ACHN (cell line): ENCODE results near the gene COL28A1.
"Not testable (repeated sequence)": the region's sequence is repeated elsewhere in the genome, so short reads cannot be mapped to it uniquely, and the experiment has no call there.

ENCODE experiments used
- DNase-seq: peaks from one replicate; pipeline ENCODE4 v3.0.0-alpha.2; 2015
- in situ Hi-C: cut with HindIII; loops from 2 replicates; pipeline ENCODE4 v1.10.0; 2017; ENCODE audit warnings: low sequenced_read_pairs, low pct_ligation_motif_present, low pct_unique_long_range_greater_than_20kb

COL28A1 gene

DNA sequence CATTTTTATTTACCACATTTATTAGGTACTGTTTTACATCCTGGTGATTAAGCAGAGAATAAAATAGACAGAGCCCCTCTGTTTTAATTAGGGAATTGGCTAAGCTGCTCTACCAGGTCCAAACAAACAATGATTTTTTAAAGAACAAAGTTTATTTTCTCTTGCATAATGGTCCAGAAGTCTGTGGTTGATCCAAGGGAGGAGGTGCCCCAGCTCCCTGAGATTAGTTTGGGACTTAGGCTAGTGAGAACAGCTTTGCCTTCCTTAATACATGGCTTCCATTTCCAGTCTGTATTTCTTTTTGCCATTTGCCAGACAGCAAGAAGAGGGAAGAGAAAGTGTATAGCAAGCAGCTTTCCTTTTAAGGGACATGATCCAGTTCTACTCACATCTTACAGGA lies 28.1 kb upstream of the COL28A1 start:
- DNase-seq: no peak

DNA sequence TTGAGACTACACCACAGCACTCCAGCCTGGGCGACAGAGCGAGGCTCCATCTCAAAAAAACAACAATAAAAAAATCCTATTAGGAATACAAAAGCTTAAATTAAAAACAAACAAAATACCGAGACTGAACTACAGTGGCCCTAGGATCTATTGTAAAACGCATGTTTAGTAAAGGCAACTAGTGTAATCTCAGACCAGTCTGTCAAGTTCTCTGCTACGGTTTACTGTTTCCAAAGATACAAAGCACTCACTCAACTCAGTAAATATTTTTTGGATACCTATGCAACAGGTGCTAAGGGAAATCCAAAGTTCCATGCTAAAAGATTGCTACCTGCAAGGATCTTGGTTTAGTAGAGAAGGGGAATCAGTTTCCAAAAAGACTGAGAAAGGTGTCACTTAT lies 27.6 kb upstream of the COL28A1 start:
- no peak for DNase-seq
- in situ Hi-C loops: no loop called here

More for the DNA sequence above, 28.1 kb upstream of the COL28A1 start:
- in situ Hi-C loops: no loop called here

DNA sequence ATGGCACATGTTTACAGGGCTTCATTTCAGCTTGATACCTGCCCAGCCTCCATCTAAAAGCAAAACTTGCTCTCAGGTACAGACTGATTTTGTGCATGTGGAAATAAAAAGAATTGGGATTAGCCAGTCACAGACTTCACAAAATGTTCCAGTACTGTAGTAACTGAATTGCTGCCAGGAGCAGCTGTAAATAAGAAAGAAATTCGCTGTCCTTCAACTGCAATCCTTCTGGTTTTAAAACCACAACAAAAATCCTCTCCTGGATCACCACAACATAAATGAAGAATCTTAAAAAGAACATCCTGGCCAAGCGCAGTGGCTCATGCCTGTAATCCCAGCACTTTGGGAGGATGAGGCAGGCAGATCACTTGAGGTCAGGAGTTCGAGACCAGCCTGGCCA lies 27.1 kb upstream of the COL28A1 start:
- in situ Hi-C loops: no loop called here
- DNase-seq: no peak

DNA sequence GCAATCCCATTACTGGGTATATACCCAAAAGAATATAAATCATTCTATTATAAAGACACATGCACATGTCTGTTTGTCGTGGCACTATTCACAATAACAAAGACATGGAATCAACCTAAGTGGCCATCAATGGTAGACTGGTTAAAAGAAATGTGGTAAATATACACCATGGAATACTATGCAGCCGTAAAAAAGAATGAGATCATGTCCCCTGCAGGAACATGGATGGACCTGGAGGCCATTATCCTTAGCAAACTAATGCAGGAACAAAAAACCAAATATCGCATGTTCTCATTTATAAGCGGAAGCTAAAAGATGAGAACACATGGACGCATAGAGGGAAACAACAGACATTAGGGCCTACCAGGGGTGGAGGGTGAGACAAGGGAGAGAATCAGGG lies 25.9 kb upstream of the COL28A1 start:
- in situ Hi-C loops, DNase-seq: not testable (repeated sequence)

DNA sequence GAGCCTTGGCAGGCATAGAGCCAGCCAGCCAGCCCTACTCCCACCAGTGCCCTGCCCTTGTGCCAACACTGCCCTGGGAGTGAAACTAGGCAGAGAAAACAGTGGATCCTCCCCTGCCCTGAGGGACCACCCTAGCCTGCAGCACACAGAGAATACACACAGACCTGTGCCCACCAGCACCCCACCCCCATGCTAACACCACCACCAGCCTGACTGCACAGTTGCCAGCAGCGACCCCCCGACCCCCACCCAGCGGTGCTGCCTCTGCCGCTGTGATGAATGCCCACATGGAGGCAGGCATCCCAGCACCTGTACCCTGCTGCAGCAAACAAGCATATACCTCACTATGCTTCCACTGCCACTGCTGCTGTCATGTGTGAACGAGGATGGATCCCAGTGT lies 21.6 kb upstream of the COL28A1 start:
- in situ Hi-C loops: no loop called here
- DNase-seq: no peak

DNA sequence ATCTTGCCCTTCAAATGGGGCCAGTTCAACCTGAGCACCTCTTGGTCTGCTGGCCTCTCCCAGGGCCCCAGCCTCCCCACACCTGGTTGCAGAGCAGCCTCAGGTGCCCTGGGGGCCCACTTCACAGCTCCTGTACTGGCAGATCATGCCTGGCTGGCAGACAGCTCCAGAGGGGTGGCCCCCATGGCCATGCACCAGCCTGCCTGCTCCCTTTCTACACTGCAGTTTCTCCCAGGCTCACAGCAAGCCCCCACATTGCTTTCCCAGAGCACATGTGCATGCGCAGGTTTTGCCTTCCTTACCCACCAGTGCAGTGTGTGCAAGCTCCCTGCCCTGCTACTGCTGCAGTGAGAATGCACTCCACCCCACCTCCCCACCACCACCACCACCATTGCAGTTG lies 21.2 kb upstream of the COL28A1 start:
- no peak for DNase-seq
- in situ Hi-C loops: no loop called here

DNA sequence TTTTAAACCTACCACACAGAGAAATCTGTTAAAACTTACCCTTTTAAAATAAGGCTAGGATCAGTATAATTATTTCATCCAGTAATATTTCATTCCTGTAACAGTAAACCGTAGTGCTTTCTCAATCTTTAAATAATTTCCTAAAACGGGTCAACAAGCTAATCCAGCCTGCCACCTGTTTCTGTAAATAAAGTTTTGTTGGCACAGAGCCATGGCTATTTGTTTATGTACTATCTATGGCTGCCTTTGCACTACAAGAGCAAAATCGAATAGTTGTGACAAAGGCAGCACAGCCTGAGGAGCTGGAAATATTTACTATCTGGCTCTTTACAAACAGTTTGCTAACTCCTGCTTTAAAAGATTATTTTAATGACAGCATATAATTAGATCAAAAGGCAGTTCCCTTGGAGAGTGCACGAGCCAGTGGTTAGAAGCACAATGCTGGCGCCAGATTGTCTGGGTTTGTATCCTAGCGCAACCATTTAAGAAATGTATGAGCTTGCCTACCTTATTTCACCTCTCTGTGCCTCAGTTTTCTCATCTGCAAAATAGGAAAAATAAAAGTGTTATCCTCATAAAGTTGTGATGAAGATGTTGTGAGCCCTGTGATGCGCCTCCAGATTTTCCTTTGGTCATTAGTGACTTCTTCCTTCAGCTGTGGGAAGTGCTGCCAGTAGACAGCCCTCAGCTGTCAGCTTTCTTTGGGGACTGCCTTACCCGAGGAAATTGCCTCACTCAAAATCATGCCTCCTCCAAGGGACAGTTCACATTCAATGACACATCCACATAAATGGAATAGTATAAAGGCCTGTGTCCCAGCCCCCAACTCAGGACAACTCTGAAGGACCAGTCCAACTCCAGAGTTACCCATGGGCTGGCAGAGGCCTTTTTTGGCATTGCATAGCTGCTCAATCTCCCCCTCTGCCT lies 19.2 kb upstream of the COL28A1 start:
- DNase-seq: no peak
- in situ Hi-C loops: no loop called here

DNA sequence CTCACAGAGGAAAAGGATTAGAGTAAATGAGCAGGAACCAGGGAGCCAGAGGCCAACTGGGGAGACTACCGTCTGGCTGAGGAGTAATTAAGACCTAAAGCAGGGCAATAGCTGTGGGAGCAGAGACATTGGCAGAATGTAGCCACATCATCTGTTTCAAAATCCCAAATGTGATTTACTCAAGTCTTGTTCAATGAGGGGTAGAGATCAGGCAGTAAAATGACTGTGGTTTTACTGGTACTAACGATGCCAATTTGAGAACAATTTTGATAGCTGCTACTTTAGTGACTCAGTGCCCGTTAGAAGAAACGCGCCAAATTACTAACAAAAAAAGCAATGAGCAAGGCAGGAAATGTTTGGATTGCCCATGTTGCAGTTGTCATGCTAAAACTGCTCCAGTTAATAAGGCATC lies 18.4 kb upstream of the COL28A1 start:
- in situ Hi-C loops: no loop called here
- no peak for DNase-seq

DNA sequence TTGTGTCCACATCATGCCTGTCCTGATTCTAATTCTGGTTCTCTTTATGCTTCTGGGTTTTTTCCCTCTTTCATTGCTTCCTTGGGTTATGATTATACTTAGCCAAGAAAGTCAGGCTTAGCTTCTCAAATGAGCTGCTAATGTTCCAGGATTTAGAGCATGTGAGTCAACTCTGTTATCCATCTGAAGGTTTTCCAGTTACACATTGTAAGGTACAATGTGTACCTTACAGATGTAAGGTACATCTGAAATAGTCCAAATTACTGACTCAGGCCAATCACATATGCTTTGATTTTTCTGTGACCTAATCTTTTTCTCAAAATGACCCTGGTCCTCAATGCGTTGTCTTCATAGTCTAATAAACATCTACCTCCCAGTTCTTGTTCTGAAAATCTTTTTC lies 17.7 kb upstream of the COL28A1 start:
- no peak for DNase-seq
- in situ Hi-C loops: no loop called here

DNA sequence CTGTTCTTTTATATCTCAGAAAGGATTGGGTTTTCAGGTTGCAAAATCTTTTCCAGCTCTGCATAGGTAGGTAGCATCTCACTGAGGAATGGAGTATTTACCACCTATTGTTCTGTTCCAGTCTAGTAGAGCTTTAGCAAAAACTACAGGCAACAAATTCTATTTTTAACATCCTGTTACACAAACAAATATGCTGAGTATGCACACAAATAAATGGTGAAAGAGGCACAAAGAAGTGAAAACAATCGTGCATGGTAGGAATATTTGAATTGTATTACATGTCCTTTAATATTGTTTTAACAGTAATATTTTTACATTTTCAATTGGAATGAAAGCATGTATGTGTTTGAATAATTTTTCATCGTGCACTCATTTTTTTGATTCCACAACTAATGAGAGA lies 16.5 kb upstream of the COL28A1 start:
- in situ Hi-C loops: no loop called here
- no peak for DNase-seq

DNA sequence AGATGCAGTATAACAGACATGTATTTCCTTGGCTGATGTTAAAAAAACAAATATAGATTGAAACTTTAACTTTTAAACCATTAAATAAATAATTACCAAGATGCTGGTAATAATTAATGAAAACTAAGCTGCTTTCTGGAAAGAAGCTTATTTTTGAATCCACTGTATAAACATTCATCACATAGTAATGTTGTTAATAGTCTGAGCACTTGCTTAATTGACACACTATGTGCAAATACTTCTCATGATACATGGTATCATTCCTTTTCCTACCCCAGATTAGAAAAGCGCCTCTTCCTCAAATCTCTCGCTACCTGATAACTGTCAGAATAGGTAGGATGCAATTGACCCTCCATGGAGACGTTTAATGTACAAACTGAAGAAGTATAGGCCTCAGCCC lies 15.0 kb upstream of the COL28A1 start:
- in situ Hi-C loops: no loop called here
- DNase-seq: peak; percentile 31

DNA sequence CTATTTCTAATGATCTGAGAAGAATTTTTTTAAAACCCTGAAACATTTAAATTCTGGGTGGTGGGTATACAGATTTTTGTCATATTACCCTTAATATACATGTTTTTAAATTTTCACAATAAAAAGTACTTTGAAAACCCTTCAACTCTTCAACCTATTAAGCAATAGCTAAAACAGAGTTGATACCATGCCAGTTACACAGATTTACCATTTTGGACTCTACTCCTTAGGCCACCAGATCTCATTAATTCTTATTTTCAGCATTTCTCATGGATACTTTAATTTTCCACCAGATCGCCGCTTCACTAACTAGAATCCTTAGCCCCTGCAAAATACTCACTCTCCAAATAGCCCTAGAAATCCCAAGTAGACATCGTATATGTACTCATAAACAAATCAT lies 12.7 kb upstream of the COL28A1 start:
- in situ Hi-C loops: loop anchor here (25.0 kb wide), 1 partner anchor 136 kb away; no protein-coding TSS in a partner anchor
- no peak for DNase-seq

DNA sequence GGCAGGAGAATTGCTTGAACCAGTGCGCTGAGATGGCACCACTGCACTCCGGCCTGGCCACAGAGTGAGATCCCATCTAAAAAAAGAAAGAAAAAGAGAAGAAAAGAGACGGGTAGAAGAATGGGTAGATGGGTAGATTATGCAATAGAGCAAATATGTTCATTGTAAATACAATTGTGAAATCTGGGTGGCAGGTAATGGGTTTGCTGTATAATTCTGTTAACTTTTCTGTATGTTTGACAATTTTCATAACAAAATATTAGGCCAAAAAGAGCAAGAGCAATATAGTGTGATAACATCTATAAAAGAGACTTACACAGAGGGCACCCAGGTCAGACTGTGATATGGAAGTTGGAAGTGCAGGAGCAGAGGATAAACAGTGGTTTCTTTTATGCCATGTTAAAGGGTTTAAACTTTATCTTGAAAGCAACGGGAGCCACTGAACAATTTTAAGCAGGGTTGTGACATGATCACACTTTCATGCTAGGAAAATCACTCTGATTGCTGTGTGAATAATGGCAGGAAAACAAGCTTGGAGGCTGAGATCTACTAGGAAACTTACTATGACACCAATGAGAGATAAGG lies 6.7 kb upstream of the COL28A1 start:
- DNase-seq: no peak
- in situ Hi-C loops: loop anchor here (25.0 kb wide), 1 partner anchor 130 kb away; no protein-coding TSS in a partner anchor

DNA sequence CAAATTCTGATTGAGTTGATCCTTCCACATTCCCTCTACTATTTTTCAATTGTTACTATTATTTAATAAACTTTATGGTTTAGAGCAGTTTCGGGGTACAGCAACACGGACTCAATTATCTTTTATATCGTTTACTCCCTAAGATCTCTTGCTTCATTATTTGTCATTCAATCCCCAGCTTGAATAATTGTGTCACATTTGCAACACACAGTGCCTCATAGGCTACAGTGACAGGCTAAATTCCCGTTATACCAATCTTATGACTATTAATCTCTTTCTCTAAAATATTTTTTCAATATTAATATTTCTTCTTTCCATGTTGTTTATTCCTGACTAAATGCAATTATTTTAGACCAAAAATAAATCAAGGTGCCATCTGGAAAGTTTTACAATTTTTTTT lies 4.0 kb upstream of the COL28A1 start:
- DNase-seq: no peak
- in situ Hi-C loops: loop anchor here (25.0 kb wide), 1 partner anchor 127 kb away; no protein-coding TSS in a partner anchor

DNA sequence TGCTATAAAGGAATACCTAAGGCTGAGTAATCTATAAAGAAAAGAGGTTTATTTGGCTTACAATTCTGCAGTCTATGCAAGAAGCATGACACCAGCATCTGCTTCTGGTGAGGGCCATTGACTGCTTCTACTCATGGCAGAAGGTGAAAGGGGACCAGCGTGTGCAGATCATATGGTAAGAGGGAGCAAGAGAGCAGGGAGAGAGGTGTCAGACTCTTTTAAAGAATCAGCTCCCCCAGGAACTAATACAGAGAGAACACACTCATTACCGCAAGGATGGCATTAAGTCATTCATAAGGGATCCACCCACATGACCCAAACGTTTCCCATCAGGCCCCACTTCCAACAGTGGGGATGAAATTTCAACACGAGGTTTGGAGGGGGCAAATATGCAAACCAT lies 3.5 kb upstream of the COL28A1 start:
- in situ Hi-C loops: loop anchor here (25.0 kb wide), 1 partner anchor 127 kb away; no protein-coding TSS in a partner anchor
- DNase-seq: no peak

DNA sequence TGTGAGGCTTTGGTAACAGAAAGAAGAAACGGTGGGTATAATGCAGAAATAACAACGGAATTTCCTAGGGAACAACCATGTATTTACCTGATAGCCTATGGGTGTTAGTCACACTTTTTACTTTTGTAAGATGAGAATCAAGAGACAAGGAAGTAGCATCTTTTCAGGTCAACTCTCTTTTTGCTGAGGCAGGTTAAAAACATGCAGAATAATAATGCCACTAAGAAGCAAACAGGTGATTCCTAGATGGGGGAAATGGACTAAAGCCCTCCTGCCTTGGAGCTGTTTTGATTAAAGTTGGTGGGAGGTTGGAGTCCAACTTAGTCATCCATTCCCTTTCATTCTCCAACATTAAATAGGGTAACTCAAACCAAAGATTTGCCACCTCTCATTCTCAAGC lies 2.0 kb upstream of the COL28A1 start:
- DNase-seq: no peak
- in situ Hi-C loops: loop anchor here (25.0 kb wide), 1 partner anchor 125 kb away; no protein-coding TSS in a partner anchor

DNA sequence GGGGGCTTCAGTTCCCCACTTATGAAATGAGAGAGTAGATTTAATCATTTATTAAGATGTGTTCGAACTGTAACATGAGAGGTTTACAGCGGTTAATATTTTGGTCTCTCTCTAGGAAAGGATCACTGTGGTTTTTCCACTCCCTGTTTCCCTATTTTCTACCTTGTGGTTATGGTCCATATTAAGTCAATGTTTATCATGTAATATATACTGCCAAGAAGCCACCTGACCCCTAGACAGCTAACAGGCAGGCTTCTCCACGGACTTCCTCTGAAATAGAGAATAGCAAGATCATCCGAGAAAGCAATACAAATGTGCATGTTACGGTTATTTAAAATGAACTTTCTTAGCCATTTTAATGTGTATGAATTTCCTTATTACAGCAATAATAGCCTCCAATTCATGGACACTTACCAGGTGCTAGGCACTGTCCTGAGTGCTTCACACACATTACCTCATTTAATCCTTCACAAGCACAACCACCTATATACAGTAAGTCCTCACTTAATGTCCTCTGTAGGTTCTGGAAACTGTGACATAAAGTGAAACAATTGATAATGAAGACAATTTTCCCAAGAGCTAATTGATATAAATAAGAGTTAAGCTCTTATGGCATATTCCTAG lies 835 bp upstream of the COL28A1 start:
- no peak for DNase-seq
- in situ Hi-C loops: loop anchor here (25.0 kb wide), 1 partner anchor 124 kb away; no protein-coding TSS in a partner anchor

DNA sequence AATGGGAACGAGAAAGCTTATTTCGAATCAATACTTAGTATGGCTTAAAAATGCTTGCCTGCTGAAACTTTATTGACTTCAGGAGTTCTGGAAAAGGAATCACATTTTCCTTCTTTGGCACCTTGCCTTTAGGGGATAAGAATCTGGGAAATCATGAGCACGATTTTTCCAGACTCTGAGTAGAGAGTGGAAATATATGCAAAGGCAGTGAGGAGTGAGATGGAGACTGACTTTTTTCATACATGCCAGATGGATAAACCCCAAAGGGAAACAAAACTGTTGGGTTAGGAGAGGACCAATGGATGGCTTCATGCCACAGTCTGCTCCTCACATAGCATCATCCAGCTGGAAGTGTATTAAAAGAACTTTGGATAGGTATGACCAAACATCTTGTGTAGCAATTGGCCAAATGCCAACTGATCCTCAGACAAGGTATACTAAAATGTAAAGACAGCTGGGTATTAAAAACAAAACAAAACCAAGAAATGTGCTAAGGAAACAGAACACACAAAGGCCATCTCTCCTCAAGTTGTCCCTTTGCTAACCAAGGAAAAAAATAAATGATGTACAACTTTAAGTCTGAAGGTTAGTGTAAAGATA lies 1.7 kb downstream of the COL28A1 start:
- in situ Hi-C loops: loop anchor here (25.0 kb wide), 1 partner anchor 122 kb away; no protein-coding TSS in a partner anchor

DNA sequence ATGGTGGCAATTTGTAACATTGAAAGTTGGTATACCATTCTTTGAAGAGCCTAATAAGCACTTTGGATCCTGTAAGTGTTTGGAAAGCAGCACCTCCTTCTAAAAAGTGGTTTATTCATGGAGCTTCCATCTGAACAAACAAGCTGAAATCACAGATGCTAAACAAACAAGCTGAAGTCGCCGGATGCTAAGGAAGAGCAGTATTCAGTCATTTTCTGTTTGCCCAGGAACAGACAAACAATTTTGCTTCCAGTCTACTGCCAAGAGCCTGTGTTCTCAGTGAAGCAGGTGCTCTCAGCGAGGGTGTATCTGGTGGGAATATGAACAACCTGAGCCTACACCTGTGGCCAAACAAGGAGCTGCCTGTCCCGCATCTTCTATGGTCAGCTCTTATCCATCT lies 6.3 kb downstream of the COL28A1 start:
- in situ Hi-C loops: loop anchor here (25.0 kb wide), 1 partner anchor 117 kb away; no protein-coding TSS in a partner anchor
- no peak for DNase-seq

More for the DNA sequence above, 1.7 kb downstream of the COL28A1 start:
- no peak for DNase-seq
